Measurements from ENCODE around the gene NPR3. TPM values are rescaled to one million over a fixed set of nuclear protein-coding genes. Genes with fewer than 3 reads are reported as not detected.
A peak's percentile ranks its signal among the peaks of the same experiment; 100 is the strongest.

NPR3 gene
- total RNA-seq, 1 experiment from 2014 or later = 2.2 TPM

GRCh38 chr5:32686799-32687498, 24.2 kb upstream of the NPR3 start:
- intact Hi-C loops (cut with micrococcal nuclease; ENCODE audit: unreplicated experiment) = no loop called here
- Histone ChIP-seq H3K9me2 (ENCODE audit: insufficient read depth) (no peaks in the 10 kb centered on the region), H3K4me3 (no peak overlapping the region), H4K20me1 (ENCODE audit: insufficient read depth) (no peaks in the 10 kb centered on the region), H3K4me1 (replicated peaks; ENCODE audit: insufficient read depth) (no peaks in the 10 kb centered on the region), H3K4me2 (no peak overlapping the region), H3K9me3 (ENCODE audit: insufficient read depth, low read depth) (peaks cover 3% of the 10 kb centered on the region; the same call in 1 of the 2 replicates), H2AFZ (no peak overlapping the region), H3K27ac (no peak overlapping the region), H3K27me3 (ENCODE audit: insufficient read depth, low read depth) (no peaks in the 10 kb centered on the region), H3K79me2 (ENCODE audit: low read depth) (no peaks in the 10 kb centered on the region), H3K36me3 (ENCODE audit: low read depth) (no peaks in the 10 kb centered on the region), H3F3A (ENCODE audit: insufficient read depth, low read depth) (no peaks in the 10 kb centered on the region)
- POLR2A ChIA-PET (ENCODE audit: unreplicated experiment) = interaction anchor here (0.7 kb wide), 1 partner anchor 361 kb away, joined by 3 read pairs; no protein-coding TSS in a partner anchor
- BruUV-seq (replicated peaks) = no TSS peak
- DNase-seq = no peak
- TF ChIP-seq EZH2 (IDR thresholded peaks at IDR 0.05; ENCODE audit: low read depth) = no peak
- TF ChIP-seq CTCF (conservative IDR thresholded peaks at IDR 0.05) = no peak
- CTCF ChIA-PET = interaction anchor here (0.5 kb wide), 1 partner anchor 790 kb away, joined by 14 read pairs; no protein-coding TSS in a partner anchor

GRCh38 chr5:32687499-32687831, 23.7 kb upstream of the NPR3 start:
- no peak for TF ChIP-seq EZH2 (IDR thresholded peaks at IDR 0.05; ENCODE audit: low read depth)
- TF ChIP-seq CTCF (conservative IDR thresholded peaks at IDR 0.05) = no peak
- peaks cover 3% of the 10 kb centered on the region; the same call in 1 of the 2 replicates for H3K9me3 ChIP-seq (ENCODE audit: insufficient read depth, low read depth)
- ChIA-PET POLR2A (ENCODE audit: unreplicated experiment) (interaction anchor here (0.7 kb wide), 1 partner anchor 361 kb away, joined by 3 read pairs; no protein-coding TSS in a partner anchor), CTCF (interaction anchor here (0.5 to 0.6 kb wide), 2 partner anchors 166 to 790 kb away, joined by 7 to 14 read pairs; no protein-coding TSS in a partner anchor)
- no peaks in the 10 kb centered on the region for H3K4me1 ChIP-seq (replicated peaks; ENCODE audit: insufficient read depth)
- no peak overlapping the region for H2AFZ ChIP-seq
- intact Hi-C loops (cut with micrococcal nuclease; ENCODE audit: unreplicated experiment) = no loop called here
- H3K4me3 ChIP-seq = no peak overlapping the region
- no peaks in the 10 kb centered on the region for H3K36me3 ChIP-seq (ENCODE audit: low read depth)
- H3K4me2 ChIP-seq = no peak overlapping the region
- no peaks in the 10 kb centered on the region for H3F3A ChIP-seq (ENCODE audit: insufficient read depth, low read depth)
- no peaks in the 10 kb centered on the region for H4K20me1 ChIP-seq (ENCODE audit: insufficient read depth)
- peak in 1 of 2 experiments; percentile 36 for DNase-seq
- no TSS peak for BruUV-seq (replicated peaks)
- no peaks in the 10 kb centered on the region for H3K27me3 ChIP-seq (ENCODE audit: insufficient read depth, low read depth)
- no peaks in the 10 kb centered on the region for H3K79me2 ChIP-seq (ENCODE audit: low read depth)
- no peaks in the 10 kb centered on the region for H3K9me2 ChIP-seq (ENCODE audit: insufficient read depth)
- no peak overlapping the region for H3K27ac ChIP-seq

GRCh38 chr5:32690153-32690552, 21.0 kb upstream of the NPR3 start:
- BruUV-seq (replicated peaks) = no TSS peak
- Histone ChIP-seq H3K79me2 (ENCODE audit: low read depth) (no peaks in the 10 kb centered on the region), H3K4me3 (no peak overlapping the region), H4K20me1 (ENCODE audit: insufficient read depth) (no peaks in the 10 kb centered on the region), H2AFZ (no peak overlapping the region), H3K4me2 (no peak overlapping the region), H3K36me3 (ENCODE audit: low read depth) (no peaks in the 10 kb centered on the region), H3K4me1 (replicated peaks; ENCODE audit: insufficient read depth) (no peaks in the 10 kb centered on the region), H3K9me2 (ENCODE audit: insufficient read depth) (no peaks in the 10 kb centered on the region), H3K9me3 (ENCODE audit: insufficient read depth, low read depth) (0 out of 2 replicates have a peak, but pooled peaks cover under 1% of the 10 kb centered on the region), H3K27me3 (ENCODE audit: insufficient read depth, low read depth) (no peaks in the 10 kb centered on the region), H3F3A (ENCODE audit: insufficient read depth, low read depth) (no peaks in the 10 kb centered on the region), H3K27ac (no peak overlapping the region)
- TF ChIP-seq CTCF (conservative IDR thresholded peaks at IDR 0.05) = peak; percentile 59; the same call in 1 of the 2 replicates
- no peak for TF ChIP-seq EZH2 (IDR thresholded peaks at IDR 0.05; ENCODE audit: low read depth)
- intact Hi-C loops (cut with micrococcal nuclease; ENCODE audit: unreplicated experiment) = loop anchor here (5.0 kb wide), 1 partner anchor 492 kb away; no protein-coding TSS in a partner anchor
- no peak for DNase-seq
- CTCF ChIA-PET = interaction anchor here (0.5 to 0.6 kb wide), 3 partner anchors 63 to 583 kb away, joined by 3 to 7 read pairs (median 5); no protein-coding TSS in a partner anchor
- POLR2A ChIA-PET (ENCODE audit: unreplicated experiment) = interaction anchor here (0.5 kb wide), 1 partner anchor 610 kb away, joined by 5 read pairs; no protein-coding TSS in a partner anchor
